ENCODE data around the gene VWA8.

GRCh38 chr13:41678848-41679247 lies 282.1 kb downstream of the VWA8 start:
- TF ChIP-seq CTCF (IDR thresholded peaks at IDR 0.05) = no peak
- TF ChIP-seq POLR2A (IDR thresholded peaks at IDR 0.05) = no peak
